ENCODE results near the gene FHOD1. TPM values are rescaled to one million over a fixed set of nuclear protein-coding genes. Genes with fewer than 3 reads are reported as not detected.

The FHOD1 gene
- total RNA-seq = 1 to 10 TPM; 1.9 to 7.4 (median 5.3) TPM

GRCh38 chr16:67247192-67248072, at the start of gene FHOD1:
TSS of gene FHOD1 (minus strand) at chr16:67247481. CDS start at chr16:67247410, 71 bp downstream.
- WGBS, 2 donors = 0% methylated on average over 10 of the region's 60 CpGs; no CpG with 5 or more reads in 1 of the 2 donors
- H3K9me3 ChIP-seq = no peaks in the 10 kb centered on the region

GRCh38 chr16:67296420-67296819, 49.1 kb upstream of the FHOD1 start:
- no peak for DNase-seq
- no peaks in the 10 kb centered on the region for H3K36me3 ChIP-seq
- H3K4me3 ChIP-seq = no peak overlapping the region
- peaks cover 3 to 7% (median 3%) of the 10 kb centered on the region in 3 donors for H3K4me1 ChIP-seq
- no peak overlapping the region for H3K27ac ChIP-seq
- TF ChIP-seq POLR2A (IDR thresholded peaks at IDR 0.05) = no peak
- no peak for TF ChIP-seq CTCF (IDR thresholded peaks at IDR 0.05)
- H3K27me3 ChIP-seq = peaks cover 0 to 5% (median 0%) of the 10 kb centered on the region in 4 donors
- WGBS, 2 donors = 30 to 31% methylated on average over 2 to 3 of the region's 3 CpGs
- no peaks in the 10 kb centered on the region for H3K9me3 ChIP-seq
- intact Hi-C loops (cut with DNase I) = no loop called here

More at GRCh38 chr16:67247192-67248072, at the start of gene FHOD1:
- H3K27me3 ChIP-seq = peaks cover 0 to 39% (median 2%) of the 10 kb centered on the region in 4 donors
- DNase-seq = peak; percentile 75
- H3K4me1 ChIP-seq = peaks cover 40 to 70% (median 42%) of the 10 kb centered on the region in 3 donors
- H3K36me3 ChIP-seq = no peaks in the 10 kb centered on the region
- intact Hi-C loops (cut with DNase I) = no loop called here
- H3K4me3 ChIP-seq = peak within 1 kb of the TSS; percentile 49 to 76 (median 64)
- H3K27ac ChIP-seq = peak within 1 kb of the TSS; percentile 81 to 95 (median 84)
- TF ChIP-seq CTCF (IDR thresholded peaks at IDR 0.05) (peak in 1 of 6 experiments; percentile 17), POLR2A (IDR thresholded peaks at IDR 0.05) (peak in 3 of 4 donors; percentile 27 to 86 (median 83))

GRCh38 chr16:67294938-67295361, 47.7 kb upstream of the FHOD1 start:
- peaks cover 0 to 5% (median 0%) of the 10 kb centered on the region in 4 donors for H3K27me3 ChIP-seq
- no peaks in the 10 kb centered on the region for H3K9me3 ChIP-seq
- no peak overlapping the region for H3K4me3 ChIP-seq
- intact Hi-C loops (cut with DNase I) = no loop called here
- H3K4me1 ChIP-seq = no peaks in the 10 kb centered on the region
- H3K27ac ChIP-seq = no peak overlapping the region
- 63 to 69% methylated on average over 6 to 7 of the region's 7 CpGs for WGBS, 2 donors
- H3K36me3 ChIP-seq = no peaks in the 10 kb centered on the region
- no peak for TF ChIP-seq POLR2A (IDR thresholded peaks at IDR 0.05)
- no peak for TF ChIP-seq CTCF (IDR thresholded peaks at IDR 0.05)
- DNase-seq = no peak

GRCh38 chr16:67294171-67294757, 47.0 kb upstream of the FHOD1 start:
- intact Hi-C loops (cut with DNase I) = no loop called here
- Histone ChIP-seq H3K4me3 (no peak overlapping the region), H3K27ac (no peak overlapping the region), H3K27me3 (peaks cover 0 to 5% (median 0%) of the 10 kb centered on the region in 4 donors), H3K4me1 (peaks cover 0 to 4% (median 0%) of the 10 kb centered on the region in 3 donors), H3K9me3 (no peaks in the 10 kb centered on the region), H3K36me3 (no peaks in the 10 kb centered on the region)
- TF ChIP-seq POLR2A (IDR thresholded peaks at IDR 0.05) = no peak
- no peak for DNase-seq
- 65 to 76% methylated on average over 3 of the region's 4 CpGs for WGBS, 2 donors

GRCh38 chr16:67291461-67291860, 44.2 kb upstream of the FHOD1 start:
- Histone ChIP-seq H3K4me1 (peaks cover 0 to 4% (median 0%) of the 10 kb centered on the region in 3 donors), H3K27me3 (peaks cover 0 to 5% (median 0%) of the 10 kb centered on the region in 4 donors), H3K4me3 (no peak overlapping the region), H3K27ac (no peak overlapping the region), H3K9me3 (no peaks in the 10 kb centered on the region), H3K36me3 (peaks cover 0 to 6% (median 0%) of the 10 kb centered on the region in 3 donors)
- DNase-seq = no peak
- intact Hi-C loops (cut with DNase I) = no loop called here
- WGBS, 2 donors = 74 to 98% methylated on average over 4 to 5 of the region's 7 CpGs
- TF ChIP-seq CTCF (IDR thresholded peaks at IDR 0.05) = no peak
